ENCODE results near the gene BCL6B. TPM values are rescaled to one million over a fixed set of nuclear protein-coding genes. Genes with fewer than 3 reads are reported as not detected.

The BCL6B gene
- total RNA-seq, 3 donors from 2014 or later = 1.4 to 5.9 (median 4.1) TPM

GRCh38 chr17:7014995-7015958 is 7.6 kb upstream of the BCL6B start:
- no peak for DNase-seq (ENCODE audit: low spot score in 2 of 2)
- intact Hi-C loops (cut with DNase I; ENCODE audit: low total_unique reads) = no loop called here
- peaks cover 24 to 28% of the 10 kb centered on the region in 2 donors for H3K4me1 ChIP-seq

GRCh38 chr17:7016418-7016817 is 6.4 kb upstream of the BCL6B start:
- no peaks in the 10 kb centered on the region for H3K27me3 ChIP-seq
- no peak for TF ChIP-seq POLR2A (IDR thresholded peaks at IDR 0.05)
- TF ChIP-seq CTCF (IDR thresholded peaks at IDR 0.05) = no peak
- TF ChIP-seq POLR2AphosphoS5 (IDR thresholded peaks at IDR 0.05) = no peak
- peak overlapping the region in 1 of 3 donors; percentile 84 for H3K4me3 ChIP-seq
- intact Hi-C loops (cut with DNase I; ENCODE audit: low total_unique reads) = no loop called here
- no peaks in the 10 kb centered on the region for H3K36me3 ChIP-seq
- peak overlapping the region; percentile 97 to 100 for H3K27ac ChIP-seq
- H3K9me3 ChIP-seq = no peaks in the 10 kb centered on the region
- no peak for DNase-seq (ENCODE audit: low spot score in 2 of 2)
- peaks cover 18 to 21% of the 10 kb centered on the region in 2 donors for H3K4me1 ChIP-seq

More at GRCh38 chr17:7014995-7015958, 7.6 kb upstream of the BCL6B start:
- Histone ChIP-seq H3K27ac (peak overlapping the region; percentile 97 to 100), H3K27me3 (no peaks in the 10 kb centered on the region), H3K9me3 (no peaks in the 10 kb centered on the region), H3K4me3 (peak overlapping the region; percentile 67 to 93 (median 87)), H3K36me3 (no peaks in the 10 kb centered on the region)
- TF ChIP-seq POLR2A (IDR thresholded peaks at IDR 0.05) = no peak
- peak in 1 of 3 donors; percentile 55 for TF ChIP-seq POLR2AphosphoS5 (IDR thresholded peaks at IDR 0.05)
- no peak for TF ChIP-seq CTCF (IDR thresholded peaks at IDR 0.05)

- H3K9me3 ChIP-seq = no peaks in the 10 kb centered on the region
- peak overlapping the region; percentile 67 to 84 (median 70) for H3K4me3 ChIP-seq
- TF ChIP-seq POLR2AphosphoS5 (IDR thresholded peaks at IDR 0.05) (no peak), POLR2A (IDR thresholded peaks at IDR 0.05) (no peak), CTCF (IDR thresholded peaks at IDR 0.05) (no peak)
- intact Hi-C loops (cut with DNase I; ENCODE audit: low total_unique reads) = no loop called here
- no peak for DNase-seq (ENCODE audit: low spot score in 2 of 2)
- H3K36me3 ChIP-seq = no peaks in the 10 kb centered on the region
- no peaks in the 10 kb centered on the region for H3K27me3 ChIP-seq
- peaks cover 18 to 21% of the 10 kb centered on the region in 2 donors for H3K4me1 ChIP-seq
- H3K27ac ChIP-seq = peak overlapping the region; percentile 97 to 100
Measured at GRCh38 chr17:7016886-7017826, 5.7 kb upstream of the BCL6B start.

GRCh38 chr17:7017827-7018200 is 5.0 kb upstream of the BCL6B start:
- no peaks in the 10 kb centered on the region for H3K36me3 ChIP-seq
- intact Hi-C loops (cut with DNase I; ENCODE audit: low total_unique reads) = no loop called here
- peaks cover 18 to 21% of the 10 kb centered on the region in 2 donors for H3K4me1 ChIP-seq
- DNase-seq (ENCODE audit: low spot score in 2 of 2) = no peak
- H3K27ac ChIP-seq = peak overlapping the region; percentile 97 to 100
- TF ChIP-seq POLR2A (IDR thresholded peaks at IDR 0.05) (no peak), CTCF (IDR thresholded peaks at IDR 0.05) (no peak), POLR2AphosphoS5 (IDR thresholded peaks at IDR 0.05) (no peak)
- no peaks in the 10 kb centered on the region for H3K27me3 ChIP-seq
- peak overlapping the region; percentile 67 to 84 (median 70) for H3K4me3 ChIP-seq
- no peaks in the 10 kb centered on the region for H3K9me3 ChIP-seq
